Measurements from ENCODE around the gene PLPP1. TPM values are rescaled to one million over a fixed set of nuclear protein-coding genes. Genes with fewer than 3 reads are reported as not detected.

PLPP1 gene
- total and polyA plus RNA-seq, 2 of the 13 experiments (the other 11 are each of a cell fraction or from before 2014, with no cell fraction given): 7.3 to 12.1 TPM

GRCh38 chr5:55534436-55535198 is at the start of gene PLPP1 (continued):
- TF ChIP-seq BCLAF1 (IDR thresholded peaks at IDR 0.05) (no peak), ZNF549 (CRISPR knock-in tag; IDR thresholded peaks at IDR 0.05) (no peak), ZNF772 (CRISPR knock-in tag; IDR thresholded peaks at IDR 0.05) (no peak; the same call in 1 of the 2 replicates), NCOR1 (IDR thresholded peaks at IDR 0.05; ENCODE audit: borderline replicate concordance, low read length) (no peak), RXRA (CRISPR knock-in tag; IDR thresholded peaks at IDR 0.05) (peak; percentile 57; the same call in 1 of the 2 replicates), CHD4 (IDR thresholded peaks at IDR 0.05; ENCODE audit: borderline replicate concordance, low read length) (no peak), ZNF510 (CRISPR knock-in tag; IDR thresholded peaks at IDR 0.05; ENCODE audit: low read depth) (no peak), DMTF1 (CRISPR knock-in tag; IDR thresholded peaks at IDR 0.05) (no peak), ZIK1 (CRISPR knock-in tag; IDR thresholded peaks at IDR 0.05; ENCODE audit: borderline replicate concordance, low read depth) (peak; percentile 71; the same call in 1 of the 2 replicates), RARA (CRISPR knock-in tag; IDR thresholded peaks at IDR 0.05) (peak; percentile 11; the same call in 1 of the 2 replicates), TBP (CRISPR knock-in tag; IDR thresholded peaks at IDR 0.05) (no peak), ZBTB21 (CRISPR knock-in tag; IDR thresholded peaks at IDR 0.05) (no peak), AFF4 (CRISPR knock-in tag; IDR thresholded peaks at IDR 0.05) (no peak)
- TF ChIP-seq, protein P1, sequence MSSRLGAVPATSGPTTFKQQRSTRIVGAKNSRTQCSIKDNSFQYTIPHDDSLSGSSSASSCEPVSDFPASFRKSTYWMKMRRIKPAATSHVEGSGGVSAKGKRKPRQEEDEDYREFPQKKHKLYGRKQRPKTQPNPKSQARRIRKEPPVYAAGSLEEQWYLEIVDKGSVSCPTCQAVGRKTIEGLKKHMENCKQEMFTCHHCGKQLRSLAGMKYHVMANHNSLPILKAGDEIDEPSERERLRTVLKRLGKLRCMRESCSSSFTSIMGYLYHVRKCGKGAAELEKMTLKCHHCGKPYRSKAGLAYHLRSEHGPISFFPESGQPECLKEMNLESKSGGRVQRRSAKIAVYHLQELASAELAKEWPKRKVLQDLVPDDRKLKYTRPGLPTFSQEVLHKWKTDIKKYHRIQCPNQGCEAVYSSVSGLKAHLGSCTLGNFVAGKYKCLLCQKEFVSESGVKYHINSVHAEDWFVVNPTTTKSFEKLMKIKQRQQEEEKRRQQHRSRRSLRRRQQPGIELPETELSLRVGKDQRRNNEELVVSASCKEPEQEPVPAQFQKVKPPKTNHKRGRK (CRISPR knock-in tag; IDR thresholded peaks at IDR 0.05): no peak
- TF ChIP-seq, protein P2, sequence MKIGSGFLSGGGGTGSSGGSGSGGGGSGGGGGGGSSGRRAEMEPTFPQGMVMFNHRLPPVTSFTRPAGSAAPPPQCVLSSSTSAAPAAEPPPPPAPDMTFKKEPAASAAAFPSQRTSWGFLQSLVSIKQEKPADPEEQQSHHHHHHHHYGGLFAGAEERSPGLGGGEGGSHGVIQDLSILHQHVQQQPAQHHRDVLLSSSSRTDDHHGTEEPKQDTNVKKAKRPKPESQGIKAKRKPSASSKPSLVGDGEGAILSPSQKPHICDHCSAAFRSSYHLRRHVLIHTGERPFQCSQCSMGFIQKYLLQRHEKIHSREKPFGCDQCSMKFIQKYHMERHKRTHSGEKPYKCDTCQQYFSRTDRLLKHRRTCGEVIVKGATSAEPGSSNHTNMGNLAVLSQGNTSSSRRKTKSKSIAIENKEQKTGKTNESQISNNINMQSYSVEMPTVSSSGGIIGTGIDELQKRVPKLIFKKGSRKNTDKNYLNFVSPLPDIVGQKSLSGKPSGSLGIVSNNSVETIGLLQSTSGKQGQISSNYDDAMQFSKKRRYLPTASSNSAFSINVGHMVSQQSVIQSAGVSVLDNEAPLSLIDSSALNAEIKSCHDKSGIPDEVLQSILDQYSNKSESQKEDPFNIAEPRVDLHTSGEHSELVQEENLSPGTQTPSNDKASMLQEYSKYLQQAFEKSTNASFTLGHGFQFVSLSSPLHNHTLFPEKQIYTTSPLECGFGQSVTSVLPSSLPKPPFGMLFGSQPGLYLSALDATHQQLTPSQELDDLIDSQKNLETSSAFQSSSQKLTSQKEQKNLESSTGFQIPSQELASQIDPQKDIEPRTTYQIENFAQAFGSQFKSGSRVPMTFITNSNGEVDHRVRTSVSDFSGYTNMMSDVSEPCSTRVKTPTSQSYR (CRISPR knock-in tag; IDR thresholded peaks at IDR 0.05; ENCODE audit: borderline replicate concordance): no peak

Measured in HepG2 (cell line).